ENCODE measurements around the gene SECISBP2.

DNA sequence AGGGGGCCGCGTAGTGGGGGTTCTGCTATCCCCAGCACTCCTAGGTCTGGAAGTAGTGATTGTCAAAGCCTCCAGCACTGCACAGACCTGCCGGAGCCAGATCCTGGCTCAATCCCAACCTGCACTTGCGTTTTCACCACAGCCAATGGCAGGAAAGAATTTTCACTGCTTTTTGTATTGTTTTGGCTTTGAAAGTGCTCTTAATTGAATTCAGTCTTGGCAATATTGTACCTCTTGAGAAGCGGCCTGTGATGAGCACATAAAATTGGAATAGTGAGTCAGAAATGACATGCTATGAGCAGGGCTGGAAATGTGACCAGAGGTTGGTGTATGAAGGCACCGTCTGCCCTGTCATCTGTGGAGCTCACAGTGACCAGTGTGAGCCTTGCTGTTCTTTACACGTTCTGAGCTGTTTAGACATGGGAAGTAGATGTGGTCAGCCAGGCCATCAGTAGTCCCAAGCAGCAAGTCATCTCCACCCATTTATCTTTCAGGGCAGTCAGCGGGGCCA lies 41.5 kb downstream of the SECISBP2 start:
- TF ChIP-seq TCF7L2 (IDR thresholded peaks at IDR 0.05; ENCODE audit: borderline replicate concordance, low read depth, low read length): no peak
- no peak for TF ChIP-seq SP3 (tag by site-specific recombination; IDR thresholded peaks at IDR 0.05)
- TF ChIP-seq, protein P1, sequence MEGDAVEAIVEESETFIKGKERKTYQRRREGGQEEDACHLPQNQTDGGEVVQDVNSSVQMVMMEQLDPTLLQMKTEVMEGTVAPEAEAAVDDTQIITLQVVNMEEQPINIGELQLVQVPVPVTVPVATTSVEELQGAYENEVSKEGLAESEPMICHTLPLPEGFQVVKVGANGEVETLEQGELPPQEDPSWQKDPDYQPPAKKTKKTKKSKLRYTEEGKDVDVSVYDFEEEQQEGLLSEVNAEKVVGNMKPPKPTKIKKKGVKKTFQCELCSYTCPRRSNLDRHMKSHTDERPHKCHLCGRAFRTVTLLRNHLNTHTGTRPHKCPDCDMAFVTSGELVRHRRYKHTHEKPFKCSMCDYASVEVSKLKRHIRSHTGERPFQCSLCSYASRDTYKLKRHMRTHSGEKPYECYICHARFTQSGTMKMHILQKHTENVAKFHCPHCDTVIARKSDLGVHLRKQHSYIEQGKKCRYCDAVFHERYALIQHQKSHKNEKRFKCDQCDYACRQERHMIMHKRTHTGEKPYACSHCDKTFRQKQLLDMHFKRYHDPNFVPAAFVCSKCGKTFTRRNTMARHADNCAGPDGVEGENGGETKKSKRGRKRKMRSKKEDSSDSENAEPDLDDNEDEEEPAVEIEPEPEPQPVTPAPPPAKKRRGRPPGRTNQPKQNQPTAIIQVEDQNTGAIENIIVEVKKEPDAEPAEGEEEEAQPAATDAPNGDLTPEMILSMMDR (tag by site-specific recombination; IDR thresholded peaks at IDR 0.05): no peak
- no peak for TF ChIP-seq KLF10 (tag by site-specific recombination; IDR thresholded peaks at IDR 0.05)
- no peak for TF ChIP-seq YY1 (tag by site-specific recombination; IDR thresholded peaks at IDR 0.05)
- TF ChIP-seq ZBTB21 (tag by site-specific recombination; IDR thresholded peaks at IDR 0.05): no peak
- TF ChIP-seq, protein P2, sequence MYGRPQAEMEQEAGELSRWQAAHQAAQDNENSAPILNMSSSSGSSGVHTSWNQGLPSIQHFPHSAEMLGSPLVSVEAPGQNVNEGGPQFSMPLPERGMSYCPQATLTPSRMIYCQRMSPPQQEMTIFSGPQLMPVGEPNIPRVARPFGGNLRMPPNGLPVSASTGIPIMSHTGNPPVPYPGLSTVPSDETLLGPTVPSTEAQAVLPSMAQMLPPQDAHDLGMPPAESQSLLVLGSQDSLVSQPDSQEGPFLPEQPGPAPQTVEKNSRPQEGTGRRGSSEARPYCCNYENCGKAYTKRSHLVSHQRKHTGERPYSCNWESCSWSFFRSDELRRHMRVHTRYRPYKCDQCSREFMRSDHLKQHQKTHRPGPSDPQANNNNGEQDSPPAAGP (tag by site-specific recombination; IDR thresholded peaks at IDR 0.05): no peak
- no peak for TF ChIP-seq AEBP2 (tag by site-specific recombination; IDR thresholded peaks at IDR 0.05; ENCODE audit: borderline replicate concordance)
